Thyroid gland (tissue), 4 donors: Measurements from ENCODE around the gene FASN.

Experiments used
- POLR2A ChIP-seq, 2 donors: fragments of 450-650 bp; IDR thresholded peaks; one replicate each; pipeline ENCODE4 v1.6.1; 2017; ENCODE audit warnings: antibody characterized with exemption in 2 of 2, mild to moderate bottlenecking in 2 of 2, moderate library complexity in 1 of 2
- TF ChIP-seq, protein P1 (sequence below), 6 experiments: fragments of 200-600 bp in 3 of 6; fragments of 450-650 bp in 3 of 6; sonication (generic) in 3 of 6; IDR thresholded peaks; one replicate each; pipeline ENCODE4 v1.5.1; 2016 to 2019; ENCODE audit warnings: antibody characterized with exemption in 6 of 6, mild to moderate bottlenecking in 2 of 6, inconsistent platforms in 1 of 6, moderate library complexity in 1 of 6

DNA sequence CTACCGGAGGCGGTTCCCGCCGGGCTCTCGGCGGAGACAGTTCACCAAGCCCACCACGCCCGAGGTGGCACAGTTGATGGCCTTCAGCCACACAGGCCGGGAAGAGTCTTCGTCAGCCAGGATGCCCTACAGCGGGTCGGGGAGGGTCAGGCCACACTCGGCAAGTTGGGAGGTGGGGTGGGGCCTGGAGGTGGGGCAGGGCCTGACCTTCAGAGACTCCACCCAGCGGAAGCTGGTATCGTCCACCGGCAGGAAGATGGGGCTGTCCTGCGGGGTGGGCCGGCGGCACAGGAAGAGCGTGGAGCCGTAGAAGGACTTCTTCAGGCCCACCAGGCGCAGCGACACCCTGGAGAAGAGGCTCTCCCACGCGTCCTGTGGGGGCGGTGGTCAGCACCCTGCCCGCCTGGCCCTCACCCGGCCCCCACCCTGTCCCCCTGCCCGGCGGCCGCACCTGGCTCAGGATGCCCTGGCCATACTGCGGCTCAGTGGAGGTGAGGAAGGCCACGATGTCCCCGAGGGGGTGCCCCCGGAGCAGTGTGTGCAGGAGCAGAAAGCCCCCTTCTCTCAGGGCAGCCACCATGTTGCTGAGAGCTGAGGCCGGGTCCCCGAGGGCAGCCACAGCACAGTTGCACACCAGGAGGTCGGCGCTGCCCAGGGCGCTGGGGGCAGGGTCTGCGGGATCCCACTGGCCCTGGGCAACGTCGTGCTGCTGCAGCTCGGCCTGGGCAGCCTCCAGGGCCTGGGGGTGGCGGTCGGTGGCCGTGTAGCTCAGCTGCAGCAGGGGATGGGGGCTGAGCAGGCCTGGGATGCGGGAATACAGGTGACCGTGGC lies 12.8 kb downstream of the FASN start:
- no peak for TF ChIP-seq POLR2A (IDR thresholded peaks at IDR 0.05)
- TF ChIP-seq, protein P1, sequence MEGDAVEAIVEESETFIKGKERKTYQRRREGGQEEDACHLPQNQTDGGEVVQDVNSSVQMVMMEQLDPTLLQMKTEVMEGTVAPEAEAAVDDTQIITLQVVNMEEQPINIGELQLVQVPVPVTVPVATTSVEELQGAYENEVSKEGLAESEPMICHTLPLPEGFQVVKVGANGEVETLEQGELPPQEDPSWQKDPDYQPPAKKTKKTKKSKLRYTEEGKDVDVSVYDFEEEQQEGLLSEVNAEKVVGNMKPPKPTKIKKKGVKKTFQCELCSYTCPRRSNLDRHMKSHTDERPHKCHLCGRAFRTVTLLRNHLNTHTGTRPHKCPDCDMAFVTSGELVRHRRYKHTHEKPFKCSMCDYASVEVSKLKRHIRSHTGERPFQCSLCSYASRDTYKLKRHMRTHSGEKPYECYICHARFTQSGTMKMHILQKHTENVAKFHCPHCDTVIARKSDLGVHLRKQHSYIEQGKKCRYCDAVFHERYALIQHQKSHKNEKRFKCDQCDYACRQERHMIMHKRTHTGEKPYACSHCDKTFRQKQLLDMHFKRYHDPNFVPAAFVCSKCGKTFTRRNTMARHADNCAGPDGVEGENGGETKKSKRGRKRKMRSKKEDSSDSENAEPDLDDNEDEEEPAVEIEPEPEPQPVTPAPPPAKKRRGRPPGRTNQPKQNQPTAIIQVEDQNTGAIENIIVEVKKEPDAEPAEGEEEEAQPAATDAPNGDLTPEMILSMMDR (IDR thresholded peaks at IDR 0.05), result no peak
